Spleen (tissue), 11 donors: Measurements from ENCODE around the gene DUOXA1. TPM values are rescaled to one million over a fixed set of nuclear protein-coding genes. Genes with fewer than 3 reads are reported as not detected.

ENCODE experiments used
- DNase-seq: peaks from one replicate; pipeline ENCODE4 v3.0.0-alpha.2; 2020
- H3K27ac ChIP-seq, 8 donors: fragments of 200-600 bp; sonication (generic) in 7 of 8; 1 replicate in 4 of 8; 2 replicates in 4 of 8; pipeline versions ENCODE4 v1.5.0 to v1.8.0; 2016 to 2021; ENCODE audit warnings: inconsistent platforms in 4 of 8, mild to moderate bottlenecking in 4 of 8, moderate library complexity in 1 of 8
- H3K27me3 ChIP-seq, 7 donors: fragments of 200-600 bp; sonication (generic) in 6 of 7; replicated peaks in 1 of 7; 1 replicate in 4 of 7; 2 replicates in 3 of 7; pipeline versions ENCODE4 v1.5.0 to v1.8.0; 2016 to 2021; ENCODE audit warnings: inconsistent platforms in 3 of 7, mild to moderate bottlenecking in 1 of 7
- H3K36me3 ChIP-seq, 6 donors: fragments of 200-600 bp; sonication (generic) in 5 of 6; 1 replicate in 4 of 6; 2 replicates in 2 of 6; pipeline versions ENCODE4 v1.5.0 to v1.8.0; 2016 to 2021; ENCODE audit warnings: inconsistent platforms in 2 of 6
- H3K4me1 ChIP-seq, 6 donors: fragments of 200-600 bp; sonication (generic) in 5 of 6; 1 replicate in 3 of 6; 2 replicates in 3 of 6; pipeline versions ENCODE4 v1.5.0 to v1.8.0; 2016 to 2021; ENCODE audit warnings: inconsistent platforms in 3 of 6
- H3K4me3 ChIP-seq, 8 donors: fragments of 200-600 bp; sonication (generic) in 7 of 8; 1 replicate in 4 of 8; 2 replicates in 4 of 8; pipeline versions ENCODE4 v1.5.0 to v1.8.0; 2016 to 2021; ENCODE audit warnings: inconsistent platforms in 4 of 8, mild to moderate bottlenecking in 4 of 8, moderate library complexity in 2 of 8
- H3K9me3 ChIP-seq, 8 donors: fragments of 200-600 bp; sonication (generic) in 7 of 8; 1 replicate in 4 of 8; 2 replicates in 4 of 8; pipeline versions ENCODE4 v1.5.0 to v1.8.0; 2016 to 2021; ENCODE audit warnings: inconsistent platforms in 4 of 8
- POLR2A ChIP-seq, 3 donors: fragments of 450-650 bp; IDR thresholded peaks; one replicate each; pipeline ENCODE4 v1.5.1; 2017; ENCODE audit warnings: antibody characterized with exemption in 3 of 3, mild to moderate bottlenecking in 1 of 3
- POLR2AphosphoS5 ChIP-seq, 3 donors: sonication (generic); formaldehyde crosslinking; IDR thresholded peaks; one replicate each; pipeline ENCODE4 v1.5.1; 2017; ENCODE audit warnings: antibody characterized with exemption in 3 of 3
- WGBS, 5 donors: extraction: QIAGEN DNeasy Blood & Tissue Kit in 3 of 5; methylation state at CpG; one replicate each; pipeline versions ENCODE4 v1.1.5 to v1.1.7; 2013 to 2018; 5-methylcytosine and 5-hydroxymethylcytosine counted together
- intact Hi-C: fragments of 100-400 bp; cut with DNase I; formaldehyde crosslinking; loops from one replicate; pipeline ENCODE4 v1.15.0; 2023; ENCODE audit warnings: low total_unique reads
- polyA plus RNA-seq, 3 donors: library from polyadenylated mRNA; stranded (reverse); fragments of 200-250 nt; gene quantifications; one replicate each; pipeline ENCODE4 v1.2.1, GENCODE V29; 2013
- total RNA-seq, 7 donors: library from RNA; depleted of rRNA in 3 of 7; stranded (reverse); fragments of >200 nt in 3 of 7; fragmentation: NEBNext Ultra II Directional in 4 of 7; extraction: Animal tissue kit (Norgen Biotek cat#: 25700) in 4 of 7; gene quantifications; one replicate each; pipeline versions ENCODE4 v1.1.0 to v1.2.1, GENCODE V29; 2016 to 2021
- TF ChIP-seq, protein P1 (sequence below), 11 experiments: fragments of 200-600 bp in 7 of 11; fragments of 450-650 bp in 4 of 11; sonication (generic) in 4 of 11; IDR thresholded peaks in 8 of 11; conservative IDR thresholded peaks in 3 of 11; 1 replicate in 7 of 11; 2 replicates in 4 of 11; pipeline versions ENCODE4 v1.4.0 to v1.8.0; 2016 to 2021; ENCODE audit warnings: antibody characterized with exemption in 11 of 11, inconsistent platforms in 4 of 11, mild to moderate bottlenecking in 1 of 11
- donor health status: healthy with polysubstance abuse.
- donor health status: DM: no; HTN: no; CAD: no; lungs with moderate emphysema.
- donor health status: DM: no; HTN: no; CAD: no.
- donor health status: Bipolar disorder and iron deficiency.
- donor health status: healthy.
- donor health status: DM: no; HTN: no; CAD: no.
- donor health status: DM: yes; HTN: yes; CAD: no.

The DUOXA1 gene
- total and polyA plus RNA-seq, 10 donors = 0.03 to 0.38 (median 0.10) TPM; not detected in 5

DNA sequence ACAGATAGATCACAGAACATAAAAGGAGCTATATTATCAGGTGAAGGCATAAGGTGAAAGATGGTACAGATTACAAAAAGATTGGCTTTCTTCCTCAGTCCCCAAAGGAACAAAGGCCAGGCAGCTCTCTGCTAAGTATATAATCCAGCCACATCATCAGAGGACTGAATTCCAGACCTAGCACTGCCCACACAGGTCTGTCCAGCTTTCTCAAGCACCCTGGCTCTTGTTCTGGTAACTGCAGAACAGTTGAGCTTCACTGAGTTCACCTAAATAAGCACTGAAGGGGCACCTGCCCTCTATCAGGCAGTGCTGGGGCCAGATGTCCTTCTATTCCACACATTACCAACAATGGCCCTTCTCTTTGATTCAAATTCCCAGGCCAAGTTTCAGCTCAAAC, 6.3 kb downstream of the DUOXA1 start:
- no peak overlapping the region for H3K4me3 ChIP-seq
- no peak for TF ChIP-seq POLR2AphosphoS5 (IDR thresholded peaks at IDR 0.05)
- TF ChIP-seq, protein P1, sequence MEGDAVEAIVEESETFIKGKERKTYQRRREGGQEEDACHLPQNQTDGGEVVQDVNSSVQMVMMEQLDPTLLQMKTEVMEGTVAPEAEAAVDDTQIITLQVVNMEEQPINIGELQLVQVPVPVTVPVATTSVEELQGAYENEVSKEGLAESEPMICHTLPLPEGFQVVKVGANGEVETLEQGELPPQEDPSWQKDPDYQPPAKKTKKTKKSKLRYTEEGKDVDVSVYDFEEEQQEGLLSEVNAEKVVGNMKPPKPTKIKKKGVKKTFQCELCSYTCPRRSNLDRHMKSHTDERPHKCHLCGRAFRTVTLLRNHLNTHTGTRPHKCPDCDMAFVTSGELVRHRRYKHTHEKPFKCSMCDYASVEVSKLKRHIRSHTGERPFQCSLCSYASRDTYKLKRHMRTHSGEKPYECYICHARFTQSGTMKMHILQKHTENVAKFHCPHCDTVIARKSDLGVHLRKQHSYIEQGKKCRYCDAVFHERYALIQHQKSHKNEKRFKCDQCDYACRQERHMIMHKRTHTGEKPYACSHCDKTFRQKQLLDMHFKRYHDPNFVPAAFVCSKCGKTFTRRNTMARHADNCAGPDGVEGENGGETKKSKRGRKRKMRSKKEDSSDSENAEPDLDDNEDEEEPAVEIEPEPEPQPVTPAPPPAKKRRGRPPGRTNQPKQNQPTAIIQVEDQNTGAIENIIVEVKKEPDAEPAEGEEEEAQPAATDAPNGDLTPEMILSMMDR (IDR thresholded peaks at IDR 0.05 in 8 of 11, conservative IDR thresholded peaks at IDR 0.05 in 3 of 11) = no peak
- TF ChIP-seq POLR2A (IDR thresholded peaks at IDR 0.05) = no peak
- no peaks in the 10 kb centered on the region for H3K36me3 ChIP-seq
- DNase-seq = no peak
- no peak overlapping the region for H3K27ac ChIP-seq
- H3K9me3 ChIP-seq = no peaks in the 10 kb centered on the region
- H3K4me1 ChIP-seq = no peaks in the 10 kb centered on the region
- intact Hi-C loops = loop anchor here (10.0 kb wide), 1 partner anchor 161 kb away; no protein-coding TSS in a partner anchor
- peaks cover 0 to 78% (median 23%) of the 10 kb centered on the region in 7 donors for H3K27me3 ChIP-seq

DNA sequence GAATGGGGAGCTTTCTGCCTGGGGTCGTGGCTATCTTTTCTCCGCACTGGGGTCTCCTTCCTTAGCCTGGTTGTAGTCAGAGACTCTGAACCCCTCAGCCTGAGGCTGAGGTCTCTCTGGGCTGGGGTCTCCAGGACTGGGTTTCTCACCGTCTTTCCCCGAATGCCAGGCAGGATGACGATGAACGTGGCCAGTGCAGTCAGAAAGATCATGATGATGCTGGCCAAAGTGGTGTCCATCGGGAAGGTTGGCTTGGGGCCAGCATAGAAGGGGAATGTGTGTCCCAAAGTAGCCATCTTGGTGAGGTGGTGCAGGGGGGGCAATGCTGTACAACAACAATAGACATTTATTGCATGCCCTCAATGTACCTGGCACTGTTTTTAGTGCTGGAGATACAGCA, 7.0 kb downstream of the DUOXA1 start:
- 78 to 95% (median 86%) methylated on average over 7 of the region's 7 CpGs for WGBS, 5 donors
- H3K27ac ChIP-seq = no peak overlapping the region
- intact Hi-C loops = loop anchor here (10.0 kb wide), 1 partner anchor 162 kb away; no protein-coding TSS in a partner anchor

DNA sequence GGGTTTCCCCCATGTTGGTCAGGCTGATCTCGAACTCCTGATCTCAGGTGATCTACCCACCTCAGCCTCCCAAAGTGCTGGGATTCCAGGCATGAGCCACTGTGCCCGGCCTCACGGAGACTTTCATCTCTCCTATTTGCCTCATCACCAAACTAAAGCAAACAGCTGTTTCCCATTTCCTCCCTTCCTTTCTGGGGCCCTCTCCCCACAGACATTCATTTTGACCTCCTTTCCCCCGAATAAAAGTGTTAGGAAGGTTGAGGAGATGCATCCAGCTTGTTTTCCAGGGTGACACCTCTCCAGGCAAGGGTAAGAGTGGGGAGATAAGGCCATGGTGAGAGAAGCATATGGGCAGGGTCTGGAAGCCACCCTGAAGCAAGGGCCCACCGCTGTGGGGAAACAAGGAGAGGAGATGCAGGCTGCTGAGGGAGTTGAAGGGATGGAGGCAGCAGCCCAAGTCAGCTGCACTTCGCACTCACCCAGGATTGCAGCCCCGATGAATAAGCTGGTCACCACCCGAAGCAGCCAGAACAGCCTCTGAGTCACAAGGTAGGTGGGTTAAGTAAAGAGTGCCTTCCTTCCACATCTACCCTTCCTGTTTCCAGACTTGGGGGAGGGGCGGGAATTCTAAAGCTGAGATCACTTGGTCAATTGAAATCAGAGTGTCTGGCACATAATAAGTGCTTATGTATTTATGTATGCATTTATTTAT, 7.8 kb downstream of the DUOXA1 start:
- WGBS, 5 donors = 42 to 61% (median 50%) methylated on average over 9 of the region's 9 CpGs
- DNase-seq = no peak

More for the DNA sequence above, 7.0 kb downstream of the DUOXA1 start:
- Histone ChIP-seq H3K27me3 (peaks cover 0 to 78% (median 18%) of the 10 kb centered on the region in 7 donors), H3K4me3 (no peak overlapping the region), H3K4me1 (peaks cover 2 to 7% (median 3%) of the 10 kb centered on the region in 6 donors), H3K9me3 (no peaks in the 10 kb centered on the region), H3K36me3 (no peaks in the 10 kb centered on the region)
- no peak for TF ChIP-seq POLR2A (IDR thresholded peaks at IDR 0.05)
- DNase-seq = no peak

DNA sequence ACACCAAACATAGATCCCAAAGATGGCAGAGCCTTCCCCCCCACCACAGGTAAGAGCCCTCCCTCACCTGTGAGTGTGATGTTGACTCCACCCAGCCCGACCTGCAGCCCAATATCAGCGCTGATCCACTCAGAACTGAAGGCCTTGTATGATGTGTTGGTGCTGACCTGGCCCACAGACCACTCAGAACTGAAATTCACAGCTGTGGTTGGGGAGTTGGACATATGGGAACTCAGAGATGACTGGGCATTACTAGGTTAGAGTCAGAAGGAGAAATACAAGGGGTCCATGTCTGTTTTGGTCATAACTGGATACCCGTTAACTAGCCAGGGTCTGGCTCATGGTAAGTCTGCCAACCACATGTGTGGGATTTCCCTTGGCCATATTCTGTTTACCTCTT, 8.7 kb downstream of the DUOXA1 start:
- DNase-seq = no peak
- Histone ChIP-seq H3K27me3 (peaks cover 8 to 84% (median 27%) of the 10 kb centered on the region in 7 donors), H3K4me3 (no peak overlapping the region), H3K27ac (no peak overlapping the region), H3K9me3 (no peaks in the 10 kb centered on the region), H3K36me3 (no peaks in the 10 kb centered on the region), H3K4me1 (peaks cover 13 to 24% (median 19%) of the 10 kb centered on the region in 6 donors)
- WGBS, 5 donors = 79 to 97% (median 89%) methylated on average over 3 of the region's 3 CpGs
- intact Hi-C loops = loop anchor here (10.0 kb wide), 1 partner anchor 164 kb away; no protein-coding TSS in a partner anchor
- TF ChIP-seq, protein P1 (IDR thresholded peaks at IDR 0.05 in 8 of 11, conservative IDR thresholded peaks at IDR 0.05 in 3 of 11) = no peak
- no peak for TF ChIP-seq POLR2AphosphoS5 (IDR thresholded peaks at IDR 0.05)

More for the DNA sequence above, 7.8 kb downstream of the DUOXA1 start:
- no peak overlapping the region for H3K4me3 ChIP-seq
- H3K4me1 ChIP-seq = peaks cover 8 to 15% (median 12%) of the 10 kb centered on the region in 6 donors
- H3K36me3 ChIP-seq = no peaks in the 10 kb centered on the region
- TF ChIP-seq, protein P1 (IDR thresholded peaks at IDR 0.05 in 8 of 11, conservative IDR thresholded peaks at IDR 0.05 in 3 of 11) = no peak
- no peak for TF ChIP-seq POLR2AphosphoS5 (IDR thresholded peaks at IDR 0.05)
- no peak for TF ChIP-seq POLR2A (IDR thresholded peaks at IDR 0.05)
- H3K27ac ChIP-seq = no peak overlapping the region
- H3K9me3 ChIP-seq = no peaks in the 10 kb centered on the region
- peaks cover 4 to 82% (median 19%) of the 10 kb centered on the region in 7 donors for H3K27me3 ChIP-seq
- intact Hi-C loops = loop anchor here (10.0 kb wide), 1 partner anchor 163 kb away; no protein-coding TSS in a partner anchor
